Measurements from ENCODE around the gene BBIP1. TPM values are rescaled to one million over a fixed set of nuclear protein-coding genes. Genes with fewer than 3 reads are reported as not detected.

BBIP1 gene
- 62.3 TPM for total RNA-seq

GRCh38 chr10:110918643-110919348 lies at the start of gene BBIP1:
TSS of gene BBIP1 (minus strand) at chr10:110919180. CDS start at chr10:110918157, 1,023 bp downstream.

GRCh38 chr10:110919349-110919931 lies 460 bp upstream of the BBIP1 start, which contains the start of gene SHOC2:
TSS of gene SHOC2 (plus strand) at chr10:110919604. CDS start at chr10:110964359, 44,755 bp downstream.

GRCh38 chr10:110871298-110872084 lies 47.5 kb downstream of the BBIP1 start, which contains the start of gene PDCD4:
TSS of gene PDCD4 (plus strand) at chr10:110871928. CDS start at chr10:110876028, 4,100 bp downstream.

Other genes starting within 250 kb of the BBIP1 start
- 68.7 TPM for gene PDCD4, start 47.3 kb downstream of the BBIP1 start, total RNA-seq
- gene SHOC2, start 424 bp upstream of the BBIP1 start, total RNA-seq, result 142 TPM
- gene ADRA2A, start 157.8 kb upstream of the BBIP1 start, total RNA-seq, result 6.0 TPM